ENCODE results near the gene ABT1. TPM values are rescaled to one million over a fixed set of nuclear protein-coding genes. Genes with fewer than 3 reads are reported as not detected.

ABT1 gene
- total and polyA plus RNA-seq, 2 donors (not counting 1 experiment from before 2014, with no cell fraction given) = 8.3 to 13.4 TPM

GRCh38 chr6:26629359-26629758 is 32.6 kb downstream of the ABT1 start:
- Histone ChIP-seq H3K36me3 (ENCODE audit: control insufficient read depth, insufficient read depth, low read length) (no peaks in the 10 kb centered on the region), H3K27ac (ENCODE audit: insufficient read depth, low read length) (no peak overlapping the region), H3K4me3 (replicated peaks in 1 of 4; ENCODE audit: control extremely low read depth in 1 of 4, insufficient read depth in 1 of 4, low read depth in 3 of 4, low read length in 4 of 4) (no peak overlapping the region), H3K27me3 (ENCODE audit: control insufficient read depth, insufficient read depth, low read length) (no peaks in the 10 kb centered on the region), H3K79me2 (ENCODE audit: control insufficient read depth, insufficient read depth, low read length) (no peaks in the 10 kb centered on the region), H3K9me3 (ENCODE audit: control insufficient read depth, insufficient read depth, low read depth, low read length) (no peaks in the 10 kb centered on the region), H3K4me1 (ENCODE audit: control insufficient read depth, extremely low read depth, insufficient read depth, low read length) (no peaks in the 10 kb centered on the region), H4K20me1 (ENCODE audit: control insufficient read depth, extremely low read depth, insufficient read depth, low read length) (no peaks in the 10 kb centered on the region), H3K4me2 (ENCODE audit: extremely low read depth, insufficient read depth, low read length) (no peak overlapping the region), H3K9ac (ENCODE audit: insufficient read depth, low read length) (no peak overlapping the region), H2AFZ (ENCODE audit: low read length) (no peak overlapping the region)
- TF ChIP-seq EZH2 (IDR thresholded peaks at IDR 0.05; ENCODE audit: low read length, missing control alignments) (no peak), CTCF (conservative IDR thresholded peaks at IDR 0.05 in 1 of 2, IDR thresholded peaks at IDR 0.05 in 1 of 2; ENCODE audit: low read depth in 1 of 2, low read length in 2 of 2) (no peak)
- DNase-seq (ENCODE audit: low read depth in 2 of 2) = no peak

- Histone ChIP-seq H3K4me1 (ENCODE audit: control insufficient read depth, extremely low read depth, insufficient read depth, low read length) (no peaks in the 10 kb centered on the region), H3K4me2 (ENCODE audit: extremely low read depth, insufficient read depth, low read length) (no peak overlapping the region), H2AFZ (ENCODE audit: low read length) (no peak overlapping the region), H3K4me3 (replicated peaks in 1 of 4; ENCODE audit: control extremely low read depth in 1 of 4, insufficient read depth in 1 of 4, low read depth in 3 of 4, low read length in 4 of 4) (no peak overlapping the region), H3K9ac (ENCODE audit: insufficient read depth, low read length) (no peak overlapping the region), H3K27me3 (ENCODE audit: control insufficient read depth, insufficient read depth, low read length) (no peaks in the 10 kb centered on the region), H3K36me3 (ENCODE audit: control insufficient read depth, insufficient read depth, low read length) (peaks cover 5% of the 10 kb centered on the region), H4K20me1 (ENCODE audit: control insufficient read depth, extremely low read depth, insufficient read depth, low read length) (no peaks in the 10 kb centered on the region), H3K79me2 (ENCODE audit: control insufficient read depth, insufficient read depth, low read length) (peaks cover 3% of the 10 kb centered on the region), H3K27ac (ENCODE audit: insufficient read depth, low read length) (no peak overlapping the region), H3K9me3 (ENCODE audit: control insufficient read depth, insufficient read depth, low read depth, low read length) (peaks cover 8% of the 10 kb centered on the region)
- TF ChIP-seq CTCF (conservative IDR thresholded peaks at IDR 0.05 in 1 of 2, IDR thresholded peaks at IDR 0.05 in 1 of 2; ENCODE audit: low read depth in 1 of 2, low read length in 2 of 2) (no peak), EZH2 (IDR thresholded peaks at IDR 0.05; ENCODE audit: low read length, missing control alignments) (no peak)
- DNase-seq (ENCODE audit: low read depth in 2 of 2) = no peak
Measured at GRCh38 chr6:26640806-26641205, 44.1 kb downstream of the ABT1 start.

GRCh38 chr6:26646074-26646473 is 49.3 kb downstream of the ABT1 start:
- H2AFZ ChIP-seq (ENCODE audit: low read length) = no peak overlapping the region
- H3K9me3 ChIP-seq (ENCODE audit: control insufficient read depth, insufficient read depth, low read depth, low read length) = peaks cover 5% of the 10 kb centered on the region
- H3K27ac ChIP-seq (ENCODE audit: insufficient read depth, low read length) = no peak overlapping the region
- DNase-seq (ENCODE audit: low read depth in 2 of 2) = no peak
- H3K9ac ChIP-seq (ENCODE audit: insufficient read depth, low read length) = no peak overlapping the region
- peaks cover 3% of the 10 kb centered on the region for H3K79me2 ChIP-seq (ENCODE audit: control insufficient read depth, insufficient read depth, low read length)
- no peak overlapping the region for H3K4me3 ChIP-seq (replicated peaks in 1 of 4; ENCODE audit: control extremely low read depth in 1 of 4, insufficient read depth in 1 of 4, low read depth in 3 of 4, low read length in 4 of 4)
- peaks cover 5% of the 10 kb centered on the region for H3K36me3 ChIP-seq (ENCODE audit: control insufficient read depth, insufficient read depth, low read length)
- no peak overlapping the region for H3K4me2 ChIP-seq (ENCODE audit: extremely low read depth, insufficient read depth, low read length)
- H3K4me1 ChIP-seq (ENCODE audit: control insufficient read depth, extremely low read depth, insufficient read depth, low read length) = no peaks in the 10 kb centered on the region
- H4K20me1 ChIP-seq (ENCODE audit: control insufficient read depth, extremely low read depth, insufficient read depth, low read length) = no peaks in the 10 kb centered on the region
- TF ChIP-seq CTCF (conservative IDR thresholded peaks at IDR 0.05 in 1 of 2, IDR thresholded peaks at IDR 0.05 in 1 of 2; ENCODE audit: low read depth in 1 of 2, low read length in 2 of 2) (no peak), EZH2 (IDR thresholded peaks at IDR 0.05; ENCODE audit: low read length, missing control alignments) (no peak)
- H3K27me3 ChIP-seq (ENCODE audit: control insufficient read depth, insufficient read depth, low read length) = no peaks in the 10 kb centered on the region

Other genes starting within 250 kb of the ABT1 start
- gene BTN3A2, start 231.8 kb upstream of the ABT1 start, total RNA-seq = 21.6 and 21.8 TPM in 2 replicates
- 27.2 and 39.1 TPM in 2 replicates for gene BTN3A2, start 231.8 kb upstream of the ABT1 start, polyA plus RNA-seq
- gene BTN2A2, start 213.8 kb upstream of the ABT1 start, total RNA-seq = 7.4 and 12.7 TPM in 2 replicates
- 8.6 and 14.8 TPM in 2 replicates for gene BTN2A2, start 213.8 kb upstream of the ABT1 start, polyA plus RNA-seq
- 36.5 and 42.9 TPM in 2 replicates for gene BTN3A1, start 194.7 kb upstream of the ABT1 start, total RNA-seq
- 19.8 and 31.6 TPM in 2 replicates for gene BTN3A1, start 194.7 kb upstream of the ABT1 start, polyA plus RNA-seq
- 27.7 and 33.7 TPM in 2 replicates for gene BTN3A3, start 156.4 kb upstream of the ABT1 start, total RNA-seq
- 23.0 and 33.7 TPM in 2 replicates for gene BTN3A3, start 156.4 kb upstream of the ABT1 start, polyA plus RNA-seq
- 8.7 and 14.9 TPM in 2 replicates for gene BTN2A1, start 139.0 kb upstream of the ABT1 start, total RNA-seq
- gene BTN2A1, start 139.0 kb upstream of the ABT1 start, polyA plus RNA-seq = 22.7 and 26.4 TPM in 2 replicates
- not detected in 2 replicates for gene BTN1A1, start 96.7 kb upstream of the ABT1 start, total RNA-seq
- not detected in 2 replicates for gene BTN1A1, start 96.7 kb upstream of the ABT1 start, polyA plus RNA-seq
- 90.4 and 111 TPM in 2 replicates for gene HMGN4, start 58.6 kb upstream of the ABT1 start, total RNA-seq
- gene HMGN4, start 58.6 kb upstream of the ABT1 start, polyA plus RNA-seq = 58.7 and 74.9 TPM in 2 replicates
- gene ZNF322, start 62.8 kb downstream of the ABT1 start, total RNA-seq = 17.3 and 17.7 TPM in 2 replicates
- 7.5 and 13.3 TPM in 2 replicates for gene ZNF322, start 62.8 kb downstream of the ABT1 start, polyA plus RNA-seq

Measured in fibroblast of lung (primary cell).